ENCODE data around the gene THY1.

THY1 gene

DNA sequence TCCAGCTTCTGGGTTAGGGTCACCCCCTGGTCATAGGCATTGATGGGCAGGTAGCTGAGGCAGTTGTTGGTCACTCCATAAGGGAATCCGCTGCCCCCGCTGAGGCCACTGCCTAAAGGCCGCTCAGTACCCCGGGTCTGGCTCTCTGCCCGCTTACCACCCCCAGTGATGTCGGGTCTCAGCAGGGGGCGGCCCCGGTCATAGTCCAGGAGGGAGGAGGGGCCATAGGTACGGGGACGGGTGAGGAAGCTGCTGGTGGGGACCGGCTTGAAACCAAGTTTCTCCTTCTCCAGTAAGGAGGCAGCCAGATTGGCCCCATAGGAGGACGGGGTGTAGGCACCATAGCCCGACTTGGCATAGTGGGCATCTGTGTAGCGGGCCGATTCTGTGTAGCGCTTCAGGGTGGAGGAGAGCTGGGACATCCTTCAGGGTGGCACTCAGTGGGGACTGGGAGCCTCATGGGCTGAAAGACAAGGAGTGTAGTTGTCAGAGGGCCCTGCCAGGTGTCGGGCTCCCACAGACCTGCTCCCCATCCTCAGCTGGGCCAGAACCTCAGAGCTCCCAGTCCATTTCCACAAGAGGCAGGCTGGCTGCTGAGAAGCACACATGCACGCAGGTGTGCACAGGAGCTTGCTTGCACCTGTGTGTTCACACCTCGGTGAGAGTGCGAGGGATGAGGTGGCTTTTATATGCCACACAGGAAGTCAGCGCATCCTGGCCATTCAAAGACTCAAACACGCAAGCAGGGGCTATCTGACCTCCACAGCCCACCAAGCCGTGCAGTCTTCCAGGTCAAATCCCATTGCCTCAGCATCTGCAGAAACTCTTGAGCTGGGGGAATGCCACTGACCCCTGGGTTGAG is 49.7 kb downstream of the THY1 start:
- Histone ChIP-seq H3K9me2 (replicated peaks; ENCODE audit: control insufficient read depth, low read length) (no peaks in the 10 kb centered on the region), H3F3A (ENCODE audit: control insufficient read depth, insufficient read depth) (0 out of 2 replicates have a peak, but pooled peaks cover 3% of the 10 kb centered on the region), H3K4me1 (ENCODE audit: control insufficient read depth, low read length) (peaks cover 81% of the 10 kb centered on the region), H3K9me3 (ENCODE audit: control insufficient read depth, insufficient read depth, low read length) (no peaks in the 10 kb centered on the region), H3K4me3 (ENCODE audit: low read length) (peak overlapping the region; percentile 20; the same call in 1 of the 2 replicates), H3K27me3 (ENCODE audit: control insufficient read depth, low read length) (no peaks in the 10 kb centered on the region), H3K4me2 (ENCODE audit: low read length) (peak overlapping the region; percentile 51), H3K27ac (ENCODE audit: low read depth, low read length) (peak overlapping the region; percentile 31; the same call in 1 of the 2 replicates), H3K36me3 (ENCODE audit: control insufficient read depth, low read length) (no peaks in the 10 kb centered on the region), H4K20me1 (ENCODE audit: control insufficient read depth, insufficient read depth, low read depth, low read length) (no peaks in the 10 kb centered on the region), H3K79me2 (ENCODE audit: control insufficient read depth, low read length) (no peaks in the 10 kb centered on the region)
- TF ChIP-seq, protein P1, sequence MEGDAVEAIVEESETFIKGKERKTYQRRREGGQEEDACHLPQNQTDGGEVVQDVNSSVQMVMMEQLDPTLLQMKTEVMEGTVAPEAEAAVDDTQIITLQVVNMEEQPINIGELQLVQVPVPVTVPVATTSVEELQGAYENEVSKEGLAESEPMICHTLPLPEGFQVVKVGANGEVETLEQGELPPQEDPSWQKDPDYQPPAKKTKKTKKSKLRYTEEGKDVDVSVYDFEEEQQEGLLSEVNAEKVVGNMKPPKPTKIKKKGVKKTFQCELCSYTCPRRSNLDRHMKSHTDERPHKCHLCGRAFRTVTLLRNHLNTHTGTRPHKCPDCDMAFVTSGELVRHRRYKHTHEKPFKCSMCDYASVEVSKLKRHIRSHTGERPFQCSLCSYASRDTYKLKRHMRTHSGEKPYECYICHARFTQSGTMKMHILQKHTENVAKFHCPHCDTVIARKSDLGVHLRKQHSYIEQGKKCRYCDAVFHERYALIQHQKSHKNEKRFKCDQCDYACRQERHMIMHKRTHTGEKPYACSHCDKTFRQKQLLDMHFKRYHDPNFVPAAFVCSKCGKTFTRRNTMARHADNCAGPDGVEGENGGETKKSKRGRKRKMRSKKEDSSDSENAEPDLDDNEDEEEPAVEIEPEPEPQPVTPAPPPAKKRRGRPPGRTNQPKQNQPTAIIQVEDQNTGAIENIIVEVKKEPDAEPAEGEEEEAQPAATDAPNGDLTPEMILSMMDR (IDR thresholded peaks at IDR 0.05; ENCODE audit: low read depth, low read length, poor library complexity, severe bottlenecking), result no peak
- no peak for TF ChIP-seq EZH2phosphoT487 (IDR thresholded peaks at IDR 0.05; ENCODE audit: borderline replicate concordance, low read length)

DNA sequence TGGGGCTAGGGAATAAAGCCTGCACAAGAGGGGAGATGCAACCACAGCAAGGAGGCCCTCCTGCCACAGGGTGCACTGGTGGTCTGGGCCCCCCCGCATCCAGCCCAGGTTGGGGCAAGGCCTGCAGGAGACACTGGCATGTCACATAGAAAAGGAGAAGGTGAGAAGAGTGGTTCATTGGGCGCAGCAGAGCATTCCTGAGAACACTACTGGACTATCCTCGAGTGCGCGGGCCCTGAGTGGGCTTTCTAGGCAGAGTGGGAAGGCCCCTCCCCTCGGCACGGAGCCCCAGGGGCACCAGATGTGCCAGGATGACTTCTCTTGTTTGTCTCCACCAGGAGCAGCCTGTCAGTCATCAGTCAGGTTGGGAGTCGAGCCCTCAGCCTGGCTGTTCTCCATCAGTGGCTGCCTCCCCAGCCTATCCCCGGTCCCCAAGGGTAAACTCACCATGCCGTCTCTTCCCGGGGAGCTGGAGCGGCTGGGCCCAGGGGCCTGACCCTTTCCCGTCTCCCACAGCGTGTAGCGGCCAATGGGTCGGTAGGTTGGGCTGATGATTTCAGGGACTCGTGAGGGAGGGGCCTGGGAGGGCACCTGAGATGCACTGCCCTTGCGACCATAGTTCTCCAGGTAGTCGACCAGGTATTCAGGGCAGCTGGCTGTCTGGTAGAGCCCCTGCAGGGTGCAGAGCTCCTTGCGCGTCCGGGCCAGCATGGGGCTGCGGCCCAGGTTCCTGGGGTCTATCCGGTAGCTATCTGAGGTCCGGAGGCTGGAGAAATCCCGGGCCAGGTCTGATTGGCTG is 50.5 kb downstream of the THY1 start:
- no peaks in the 10 kb centered on the region for H3K27me3 ChIP-seq (ENCODE audit: control insufficient read depth, low read length)
- no peaks in the 10 kb centered on the region for H3K36me3 ChIP-seq (ENCODE audit: control insufficient read depth, low read length)
- no peaks in the 10 kb centered on the region for H4K20me1 ChIP-seq (ENCODE audit: control insufficient read depth, insufficient read depth, low read depth, low read length)
- no peaks in the 10 kb centered on the region for H3K9me2 ChIP-seq (replicated peaks; ENCODE audit: control insufficient read depth, low read length)
- no peaks in the 10 kb centered on the region for H3K9me3 ChIP-seq (ENCODE audit: control insufficient read depth, insufficient read depth, low read length)
- no peak overlapping the region for H3K4me2 ChIP-seq (ENCODE audit: low read length)
- H3K4me3 ChIP-seq (ENCODE audit: low read length), result no peak overlapping the region
- H3K27ac ChIP-seq (ENCODE audit: low read depth, low read length), result no peak overlapping the region
- H3F3A ChIP-seq (ENCODE audit: control insufficient read depth, insufficient read depth), result 0 out of 2 replicates have a peak, but pooled peaks cover 3% of the 10 kb centered on the region
- TF ChIP-seq EZH2phosphoT487 (IDR thresholded peaks at IDR 0.05; ENCODE audit: borderline replicate concordance, low read length), result no peak
- TF ChIP-seq, protein P1 (IDR thresholded peaks at IDR 0.05; ENCODE audit: low read depth, low read length, poor library complexity, severe bottlenecking), result no peak
- no peaks in the 10 kb centered on the region for H3K79me2 ChIP-seq (ENCODE audit: control insufficient read depth, low read length)
- peaks cover 81% of the 10 kb centered on the region for H3K4me1 ChIP-seq (ENCODE audit: control insufficient read depth, low read length)

DNA sequence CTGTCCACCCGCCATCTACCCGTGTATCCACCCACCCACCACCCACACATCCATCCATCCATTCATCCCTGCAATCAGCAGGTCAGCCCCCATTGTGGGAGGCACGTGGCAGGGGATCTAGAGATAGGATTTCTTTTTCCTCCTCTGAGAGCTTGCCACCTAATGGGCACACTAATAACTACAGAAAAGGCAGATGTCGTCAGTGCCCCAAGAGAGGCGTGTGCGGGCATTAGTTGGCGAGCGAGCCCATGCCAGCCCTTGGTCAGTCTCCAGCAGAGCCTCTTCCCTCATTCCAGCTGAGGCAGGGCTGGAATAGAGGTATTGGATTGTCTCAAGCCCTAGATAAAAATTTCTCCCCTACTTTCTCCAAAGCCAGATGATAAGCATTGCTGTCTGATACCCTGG is 51.2 kb downstream of the THY1 start:
- Histone ChIP-seq H3K9me2 (replicated peaks; ENCODE audit: control insufficient read depth, low read length) (no peaks in the 10 kb centered on the region), H3K4me1 (ENCODE audit: control insufficient read depth, low read length) (peaks cover 82% of the 10 kb centered on the region)

More for the DNA sequence above, 51.2 kb downstream of the THY1 start:
- no peaks in the 10 kb centered on the region for H3K79me2 ChIP-seq (ENCODE audit: control insufficient read depth, low read length)
- H3K9me3 ChIP-seq (ENCODE audit: control insufficient read depth, insufficient read depth, low read length), result no peaks in the 10 kb centered on the region
- H3K36me3 ChIP-seq (ENCODE audit: control insufficient read depth, low read length), result no peaks in the 10 kb centered on the region
- no peak overlapping the region; the same call in 1 of the 2 replicates for H3K4me2 ChIP-seq (ENCODE audit: low read length)
- H4K20me1 ChIP-seq (ENCODE audit: control insufficient read depth, insufficient read depth, low read depth, low read length), result no peaks in the 10 kb centered on the region
- H3F3A ChIP-seq (ENCODE audit: control insufficient read depth, insufficient read depth), result 0 out of 2 replicates have a peak, but pooled peaks cover 3% of the 10 kb centered on the region
- TF ChIP-seq EZH2phosphoT487 (IDR thresholded peaks at IDR 0.05; ENCODE audit: borderline replicate concordance, low read length), result no peak
- TF ChIP-seq, protein P1 (IDR thresholded peaks at IDR 0.05; ENCODE audit: low read depth, low read length, poor library complexity, severe bottlenecking), result peak; percentile 49
- H3K27ac ChIP-seq (ENCODE audit: low read depth, low read length), result no peak overlapping the region
- no peak overlapping the region for H3K4me3 ChIP-seq (ENCODE audit: low read length)
- H3K27me3 ChIP-seq (ENCODE audit: control insufficient read depth, low read length), result no peaks in the 10 kb centered on the region

Data from DOHH2 (cell line).